SK-N-SH treated with all-trans-retinoic acid at 6 μM for 48 hours (cell line): ENCODE measurements around the gene ENTREP3.

ENCODE experiments used
- OSR1 ChIP-seq: fragments of 250-450 bp; sonication (Bioruptor Pico); IDR thresholded peaks from 2 replicates; pipeline ENCODE4 v1.8.0; 2022; ENCODE audit warnings: moderate library complexity, mild to moderate bottlenecking, inconsistent platforms
- PATZ1 ChIP-seq: fragments of 250-450 bp; sonication (Bioruptor Pico); IDR thresholded peaks from 2 replicates; pipeline ENCODE4 v1.8.0; 2020; ENCODE audit warnings: mild to moderate bottlenecking, moderate library complexity, borderline replicate concordance
- PPARA ChIP-seq: fragments of 250-450 bp; sonication (Bioruptor Pico); IDR thresholded peaks from 2 replicates; pipeline ENCODE4 v1.5.0; 2020; ENCODE audit warnings: mild to moderate bottlenecking, borderline replicate concordance
- RARB ChIP-seq: fragments of 250-450 bp; sonication (Bioruptor Pico); IDR thresholded peaks from 2 replicates; pipeline ENCODE4 v1.8.0; 2021; ENCODE audit warnings: mild to moderate bottlenecking, moderate library complexity
- SNAI2 ChIP-seq: fragments of 250-450 bp; sonication (Bioruptor Pico); IDR thresholded peaks from 2 replicates; pipeline ENCODE4 v1.5.0; 2020; ENCODE audit warnings: mild to moderate bottlenecking, moderate library complexity
- TCF4 ChIP-seq: fragments of 250-450 bp; sonication (Bioruptor Pico); IDR thresholded peaks from 2 replicates; pipeline ENCODE4 v1.8.0; 2021; ENCODE audit warnings: mild to moderate bottlenecking, moderate library complexity, borderline replicate concordance
- ZC3H10 ChIP-seq: fragments of 250-450 bp; sonication (Bioruptor Pico); IDR thresholded peaks from 2 replicates; pipeline ENCODE4 v1.5.1; 2021; ENCODE audit warnings: mild to moderate bottlenecking, moderate library complexity
- ZFP30 ChIP-seq: fragments of 450-650 bp; formaldehyde crosslinking; IDR thresholded peaks from 2 replicates; pipeline ENCODE4 v1.5.0; 2022; ENCODE audit warnings: mild to moderate bottlenecking, moderate library complexity
- ZNF70 ChIP-seq: fragments of 450-650 bp; formaldehyde crosslinking; IDR thresholded peaks from 2 replicates; pipeline ENCODE4 v1.5.0; 2020; ENCODE audit warnings: mild to moderate bottlenecking, moderate library complexity
- TF ChIP-seq, protein P1 (sequence below): fragments of 250-450 bp; sonication (Bioruptor Pico); IDR thresholded peaks from 2 replicates; pipeline ENCODE4 v1.8.0; 2021; ENCODE audit warnings: low read depth, mild to moderate bottlenecking, moderate library complexity, borderline replicate concordance

DNA sequence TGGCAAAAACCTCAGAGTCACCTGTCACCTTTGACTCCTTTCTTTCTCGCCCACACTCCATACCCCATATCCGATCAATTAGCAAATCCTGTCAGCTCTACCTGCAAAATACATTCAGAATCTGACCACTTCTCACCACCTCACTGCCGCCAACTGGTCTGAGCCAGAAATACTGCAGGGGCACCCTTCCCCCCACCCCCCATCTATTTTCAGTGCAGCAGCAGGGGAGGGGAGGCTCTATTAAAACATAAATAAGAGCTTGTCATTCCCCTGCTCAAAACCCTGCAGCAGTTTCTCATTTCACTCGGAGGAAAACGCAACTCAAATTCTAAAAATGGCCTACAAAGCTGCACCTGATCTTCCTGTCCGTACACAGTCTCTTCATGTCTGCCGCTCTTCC is 42.1 kb upstream of the ENTREP3 start:
- no peak for TF ChIP-seq PATZ1 (CRISPR knock-in tag)
- no peak for TF ChIP-seq ZNF70 (CRISPR knock-in tag)
- no peak for TF ChIP-seq ZFP30 (CRISPR knock-in tag)
- no peak for TF ChIP-seq TCF4 (CRISPR knock-in tag)
- TF ChIP-seq, protein P1, sequence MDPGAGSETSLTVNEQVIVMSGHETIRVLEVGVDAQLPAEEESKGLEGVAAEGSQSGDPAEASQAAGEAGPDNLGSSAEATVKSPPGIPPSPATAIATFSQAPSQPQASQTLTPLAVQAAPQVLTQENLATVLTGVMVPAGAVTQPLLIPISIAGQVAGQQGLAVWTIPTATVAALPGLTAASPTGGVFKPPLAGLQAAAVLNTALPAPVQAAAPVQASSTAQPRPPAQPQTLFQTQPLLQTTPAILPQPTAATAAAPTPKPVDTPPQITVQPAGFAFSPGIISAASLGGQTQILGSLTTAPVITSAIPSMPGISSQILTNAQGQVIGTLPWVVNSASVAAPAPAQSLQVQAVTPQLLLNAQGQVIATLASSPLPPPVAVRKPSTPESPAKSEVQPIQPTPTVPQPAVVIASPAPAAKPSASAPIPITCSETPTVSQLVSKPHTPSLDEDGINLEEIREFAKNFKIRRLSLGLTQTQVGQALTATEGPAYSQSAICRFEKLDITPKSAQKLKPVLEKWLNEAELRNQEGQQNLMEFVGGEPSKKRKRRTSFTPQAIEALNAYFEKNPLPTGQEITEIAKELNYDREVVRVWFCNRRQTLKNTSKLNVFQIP, result no peak
- TF ChIP-seq OSR1 (CRISPR knock-in tag), result no peak
- no peak for TF ChIP-seq SNAI2 (CRISPR knock-in tag)
- TF ChIP-seq RARB (CRISPR knock-in tag), result no peak
- no peak for TF ChIP-seq ZC3H10 (CRISPR knock-in tag)
- no peak for TF ChIP-seq PPARA (CRISPR knock-in tag)
